Tibial nerve (tissue), 4 donors: ENCODE data around the gene CARMIL1. TPM values are rescaled to one million over a fixed set of nuclear protein-coding genes. Genes with fewer than 3 reads are reported as not detected.

Experiments
- DNase-seq, 2 donors: peaks; one replicate each; pipeline ENCODE4 v3.0.0-alpha.2; 2019; ENCODE audit warnings: low spot score in 2 of 2
- H3K27ac ChIP-seq, 4 donors: fragments of 200-600 bp; sonication (generic) in 3 of 4; one replicate each; pipeline ENCODE4 v1.5.1; 2017 to 2019; ENCODE audit warnings: mild to moderate bottlenecking in 1 of 4
- H3K27me3 ChIP-seq, 2 donors: fragments of 200-600 bp; sonication (generic) in 1 of 2; one replicate each; pipeline versions ENCODE4 v1.5.1 to v1.6.0; 2017 to 2019
- H3K36me3 ChIP-seq, 3 donors: fragments of 200-600 bp; sonication (generic); one replicate each; pipeline ENCODE4 v1.5.1; 2018 to 2019
- H3K4me1 ChIP-seq, 4 donors: fragments of 200-600 bp; sonication (generic) in 3 of 4; one replicate each; pipeline ENCODE4 v1.5.1; 2017 to 2019
- H3K4me3 ChIP-seq, 4 donors: fragments of 200-600 bp; sonication (generic) in 3 of 4; one replicate each; pipeline ENCODE4 v1.5.1; 2017 to 2019; ENCODE audit warnings: mild to moderate bottlenecking in 1 of 4, moderate library complexity in 1 of 4
- H3K9me3 ChIP-seq, 4 donors: fragments of 200-600 bp; sonication (generic) in 3 of 4; one replicate each; pipeline ENCODE4 v1.5.1; 2017 to 2019
- EP300 ChIP-seq, 2 donors: sonication (generic); formaldehyde crosslinking; IDR thresholded peaks; one replicate each; pipeline ENCODE4 v1.6.1; 2017; ENCODE audit warnings: antibody characterized with exemption in 2 of 2, mild to moderate bottlenecking in 1 of 2
- POLR2A ChIP-seq, 2 donors: fragments of 450-650 bp; IDR thresholded peaks; one replicate each; pipeline ENCODE4 v1.6.1; 2017; ENCODE audit warnings: antibody characterized with exemption in 2 of 2, mild to moderate bottlenecking in 2 of 2, moderate library complexity in 2 of 2
- WGBS, 2 donors: methylation state at CpG; one replicate each; pipeline ENCODE4 v1.1.5; 2018; 5-methylcytosine and 5-hydroxymethylcytosine counted together
- total RNA-seq, 4 donors: library from RNA; depleted of rRNA; stranded (reverse); fragments of >200 nt; gene quantifications; one replicate each; pipeline ENCODE4 v1.1.0, GENCODE V29; 2016
- TF ChIP-seq, protein P1 (sequence below), 5 experiments: fragments of 200-600 bp in 3 of 5; fragments of 450-650 bp in 2 of 5; sonication (generic) in 3 of 5; IDR thresholded peaks; one replicate each; pipeline ENCODE4 v1.5.1; 2016 to 2019; ENCODE audit warnings: antibody characterized with exemption in 5 of 5, mild to moderate bottlenecking in 3 of 5, moderate library complexity in 2 of 5

The CARMIL1 gene
- total RNA-seq, 4 donors from 2014 or later = 29.1 to 43.5 (median 34.1) TPM

DNA sequence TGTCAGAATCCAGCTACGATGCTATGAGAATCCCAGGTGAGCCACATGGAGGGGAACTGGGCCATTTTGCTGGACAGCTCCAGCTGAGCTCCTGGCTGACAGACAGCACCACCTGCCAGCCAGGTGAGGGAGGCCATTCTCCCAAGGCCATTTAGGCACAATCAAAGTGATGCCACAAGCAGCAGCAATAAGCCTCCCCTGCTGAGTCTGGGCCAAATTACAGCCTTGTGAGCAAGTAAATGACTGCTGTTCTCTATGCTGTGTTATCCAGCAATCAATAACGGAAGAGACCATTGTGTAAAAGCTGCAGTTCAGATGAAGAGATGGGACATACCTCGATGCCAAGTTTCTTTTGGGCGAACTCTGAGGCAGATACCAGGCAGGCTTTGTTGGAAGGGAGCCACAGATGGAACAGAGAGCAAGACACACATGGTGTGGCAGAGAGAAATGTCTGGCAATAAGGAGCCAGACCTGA is 358.8 kb downstream of the CARMIL1 start:
- H3K27me3 ChIP-seq = no peaks in the 10 kb centered on the region
- H3K4me3 ChIP-seq = no peak overlapping the region
- no peaks in the 10 kb centered on the region for H3K4me1 ChIP-seq
- TF ChIP-seq EP300 (IDR thresholded peaks at IDR 0.05) (no peak), POLR2A (IDR thresholded peaks at IDR 0.05) (no peak)
- TF ChIP-seq, protein P1, sequence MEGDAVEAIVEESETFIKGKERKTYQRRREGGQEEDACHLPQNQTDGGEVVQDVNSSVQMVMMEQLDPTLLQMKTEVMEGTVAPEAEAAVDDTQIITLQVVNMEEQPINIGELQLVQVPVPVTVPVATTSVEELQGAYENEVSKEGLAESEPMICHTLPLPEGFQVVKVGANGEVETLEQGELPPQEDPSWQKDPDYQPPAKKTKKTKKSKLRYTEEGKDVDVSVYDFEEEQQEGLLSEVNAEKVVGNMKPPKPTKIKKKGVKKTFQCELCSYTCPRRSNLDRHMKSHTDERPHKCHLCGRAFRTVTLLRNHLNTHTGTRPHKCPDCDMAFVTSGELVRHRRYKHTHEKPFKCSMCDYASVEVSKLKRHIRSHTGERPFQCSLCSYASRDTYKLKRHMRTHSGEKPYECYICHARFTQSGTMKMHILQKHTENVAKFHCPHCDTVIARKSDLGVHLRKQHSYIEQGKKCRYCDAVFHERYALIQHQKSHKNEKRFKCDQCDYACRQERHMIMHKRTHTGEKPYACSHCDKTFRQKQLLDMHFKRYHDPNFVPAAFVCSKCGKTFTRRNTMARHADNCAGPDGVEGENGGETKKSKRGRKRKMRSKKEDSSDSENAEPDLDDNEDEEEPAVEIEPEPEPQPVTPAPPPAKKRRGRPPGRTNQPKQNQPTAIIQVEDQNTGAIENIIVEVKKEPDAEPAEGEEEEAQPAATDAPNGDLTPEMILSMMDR (IDR thresholded peaks at IDR 0.05) = no peak
- no peak for DNase-seq
- H3K9me3 ChIP-seq = no peaks in the 10 kb centered on the region
- WGBS, 2 donors = 30 to 49% methylated on average over 4 of the region's 4 CpGs
- no peak overlapping the region for H3K27ac ChIP-seq
- no peaks in the 10 kb centered on the region for H3K36me3 ChIP-seq

DNA sequence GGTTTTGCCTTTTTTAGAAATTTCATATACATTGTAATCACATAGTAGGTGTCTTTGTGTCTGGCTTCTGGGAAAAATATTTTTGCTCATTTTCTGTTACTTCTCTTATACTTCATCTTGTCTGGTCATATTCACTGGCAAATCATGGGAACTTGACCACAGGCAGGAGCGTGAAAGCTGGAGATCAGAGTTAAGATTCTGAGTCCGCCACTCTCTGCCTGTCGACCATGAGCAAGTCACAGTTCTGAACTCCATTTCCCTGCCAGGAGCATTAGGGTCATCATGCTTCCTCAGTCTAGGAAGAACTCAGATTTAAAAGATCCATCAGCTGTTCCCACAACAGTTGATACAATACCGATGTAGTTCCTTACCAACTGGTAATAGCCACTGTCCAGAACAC is 360.5 kb downstream of the CARMIL1 start:
- 77 to 83% methylated on average over 4 of the region's 4 CpGs for WGBS, 2 donors
- TF ChIP-seq, protein P1 (IDR thresholded peaks at IDR 0.05) = no peak
- TF ChIP-seq POLR2A (IDR thresholded peaks at IDR 0.05) = no peak
- TF ChIP-seq EP300 (IDR thresholded peaks at IDR 0.05) = no peak

DNA sequence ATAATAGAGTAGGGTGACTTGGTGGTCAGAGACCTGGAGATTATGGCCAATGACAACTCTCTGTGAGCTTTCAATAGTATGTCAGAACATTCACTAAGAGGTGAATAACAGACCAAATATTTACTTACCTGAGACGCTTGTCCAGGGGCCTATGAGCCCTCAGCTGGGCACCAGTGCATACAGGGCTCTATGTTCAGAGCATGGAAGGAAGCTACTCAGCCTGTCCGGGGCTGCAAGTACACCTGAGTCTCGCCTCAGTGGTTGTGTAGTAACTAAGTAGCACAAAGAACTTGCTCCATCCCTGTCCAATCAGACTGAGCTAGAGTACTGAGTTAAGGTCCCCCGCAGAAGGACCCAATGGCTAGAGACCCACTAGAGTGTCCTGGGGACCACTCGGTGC is 361.3 kb downstream of the CARMIL1 start:
- Histone ChIP-seq H3K36me3 (no peaks in the 10 kb centered on the region), H3K4me1 (no peaks in the 10 kb centered on the region), H3K4me3 (no peak overlapping the region), H3K27ac (no peak overlapping the region), H3K9me3 (no peaks in the 10 kb centered on the region), H3K27me3 (no peaks in the 10 kb centered on the region)
- no peak for DNase-seq
- 90 to 93% methylated on average over 5 of the region's 5 CpGs for WGBS, 2 donors
- TF ChIP-seq EP300 (IDR thresholded peaks at IDR 0.05) (no peak), POLR2A (IDR thresholded peaks at IDR 0.05) (no peak)
- TF ChIP-seq, protein P1 (IDR thresholded peaks at IDR 0.05) = no peak

More for the DNA sequence above, 360.5 kb downstream of the CARMIL1 start:
- H3K4me1 ChIP-seq = no peaks in the 10 kb centered on the region
- H3K36me3 ChIP-seq = no peaks in the 10 kb centered on the region
- DNase-seq = no peak
- H3K27ac ChIP-seq = no peak overlapping the region
- no peaks in the 10 kb centered on the region for H3K9me3 ChIP-seq
- H3K4me3 ChIP-seq = no peak overlapping the region
- no peaks in the 10 kb centered on the region for H3K27me3 ChIP-seq

DNA sequence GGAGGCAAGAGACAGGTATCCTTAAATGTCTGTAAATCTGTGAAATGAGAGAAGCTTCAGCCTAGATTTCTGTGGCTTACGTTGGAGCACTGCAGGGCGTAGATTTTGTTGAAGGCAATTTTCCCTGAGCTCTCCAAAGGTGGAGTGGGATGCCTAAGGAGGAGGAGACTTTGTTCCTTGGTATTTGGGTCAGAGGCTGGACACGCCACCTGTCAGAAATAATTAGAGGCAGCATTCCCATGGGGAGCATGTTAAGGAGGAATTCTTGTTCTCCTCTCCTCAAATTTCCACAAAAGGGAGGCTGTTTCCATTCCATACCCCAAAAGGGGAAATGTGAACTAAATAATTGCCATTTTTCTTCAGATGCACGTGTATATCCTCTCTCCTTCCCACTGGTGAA is 361.7 kb downstream of the CARMIL1 start:
- Histone ChIP-seq H3K27me3 (no peaks in the 10 kb centered on the region), H3K27ac (no peak overlapping the region), H3K9me3 (peaks cover 0 to 3% (median 0%) of the 10 kb centered on the region in 4 donors), H3K4me1 (no peaks in the 10 kb centered on the region), H3K4me3 (no peak overlapping the region), H3K36me3 (no peaks in the 10 kb centered on the region)
- 70 to 73% methylated on average over 4 of the region's 4 CpGs for WGBS, 2 donors
- DNase-seq = no peak
- TF ChIP-seq EP300 (IDR thresholded peaks at IDR 0.05) = no peak
- TF ChIP-seq POLR2A (IDR thresholded peaks at IDR 0.05) = no peak
- TF ChIP-seq, protein P1 (IDR thresholded peaks at IDR 0.05) = no peak

DNA sequence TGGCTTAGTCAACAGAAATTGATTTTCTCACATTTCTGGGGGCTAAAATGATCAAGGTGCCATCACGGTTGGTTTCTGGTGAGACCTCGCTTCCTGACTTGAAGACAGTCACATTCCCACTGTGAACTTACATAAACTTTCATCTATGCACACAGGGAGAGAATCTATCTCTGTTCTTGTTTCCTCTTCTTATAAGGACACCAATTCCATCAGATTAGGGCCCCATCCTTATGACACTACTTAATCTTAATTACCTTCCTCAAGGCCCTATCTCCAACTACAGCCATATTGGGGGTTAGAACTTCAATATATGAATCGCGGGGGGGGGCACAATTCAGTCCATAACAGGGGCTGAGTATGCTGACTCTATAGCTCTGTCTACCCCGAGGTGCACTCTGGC is 362.2 kb downstream of the CARMIL1 start:
- H3K9me3 ChIP-seq = peaks cover 0 to 4% (median 0%) of the 10 kb centered on the region in 4 donors
- WGBS, 2 donors = 68 to 74% methylated on average over 5 of the region's 5 CpGs
- DNase-seq = no peak
- TF ChIP-seq, protein P1 (IDR thresholded peaks at IDR 0.05) = no peak
- TF ChIP-seq EP300 (IDR thresholded peaks at IDR 0.05) (no peak), POLR2A (IDR thresholded peaks at IDR 0.05) (no peak)
- H3K4me3 ChIP-seq = no peak overlapping the region
- H3K36me3 ChIP-seq = no peaks in the 10 kb centered on the region
- no peaks in the 10 kb centered on the region for H3K27me3 ChIP-seq
- no peaks in the 10 kb centered on the region for H3K4me1 ChIP-seq
- no peak overlapping the region for H3K27ac ChIP-seq
